Fibroblast of upper back skin (primary cell): ENCODE results near the gene DPYSL4.
A peak's percentile ranks its signal among the peaks of the same experiment; 100 is the strongest.

Experiments
- DNase-seq: peaks from one replicate; pipeline ENCODE4 v3.0.0-alpha.2; 2013

Gene DPYSL4

DNA sequence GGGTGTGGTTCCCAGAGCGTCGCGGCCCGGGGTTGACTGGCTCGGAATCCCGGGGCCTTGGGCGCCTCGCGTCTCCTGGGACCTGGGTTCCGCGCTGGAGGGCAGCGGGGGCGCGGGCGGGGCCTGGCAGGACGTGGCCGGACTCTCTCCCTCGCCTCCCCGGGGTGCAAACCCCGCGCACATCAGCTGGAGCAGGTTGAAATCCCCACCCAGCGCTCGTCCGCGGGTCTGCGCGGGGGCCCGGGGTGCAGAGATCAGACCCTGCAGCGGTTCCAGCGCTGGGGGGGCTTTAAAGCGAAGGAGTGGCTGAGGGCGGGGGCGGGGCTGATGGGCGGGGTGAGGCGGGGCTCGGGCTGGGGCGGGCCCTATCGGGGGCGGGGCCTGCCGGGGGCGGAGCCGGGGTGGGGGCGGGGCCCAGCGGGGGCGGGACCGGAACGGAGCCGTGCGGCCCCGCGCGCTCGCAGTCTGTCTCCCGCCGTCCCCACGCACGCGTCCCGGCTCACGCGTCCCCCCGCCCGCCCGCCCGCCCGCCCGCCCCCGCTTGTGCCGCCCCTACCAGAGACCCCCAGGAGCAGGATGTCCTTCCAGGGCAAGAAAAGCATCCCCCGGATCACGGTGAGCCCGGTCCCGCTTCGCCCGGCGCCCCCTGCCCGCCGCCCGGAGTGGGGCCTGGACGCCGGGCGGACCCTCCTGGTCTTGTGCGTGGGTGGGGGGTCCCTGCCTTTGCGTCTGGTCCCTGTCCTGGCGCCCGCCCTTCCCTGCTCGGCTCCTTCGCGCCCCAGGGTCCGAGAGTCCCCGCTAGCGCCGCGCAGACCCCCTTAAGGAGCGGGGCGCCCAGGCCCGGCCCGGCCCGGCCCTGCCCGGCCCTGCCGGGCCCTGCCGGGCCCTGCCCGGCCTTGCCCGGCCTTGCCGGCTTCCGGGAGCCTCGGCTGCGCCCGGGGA is at the start of gene DPYSL4:
TSS of gene DPYSL4 (plus strand) at position 461 of the 942 bp plus-strand sequence. CDS start at position 577, 116 bp downstream.
- peak; percentile 20 for DNase-seq

DNA sequence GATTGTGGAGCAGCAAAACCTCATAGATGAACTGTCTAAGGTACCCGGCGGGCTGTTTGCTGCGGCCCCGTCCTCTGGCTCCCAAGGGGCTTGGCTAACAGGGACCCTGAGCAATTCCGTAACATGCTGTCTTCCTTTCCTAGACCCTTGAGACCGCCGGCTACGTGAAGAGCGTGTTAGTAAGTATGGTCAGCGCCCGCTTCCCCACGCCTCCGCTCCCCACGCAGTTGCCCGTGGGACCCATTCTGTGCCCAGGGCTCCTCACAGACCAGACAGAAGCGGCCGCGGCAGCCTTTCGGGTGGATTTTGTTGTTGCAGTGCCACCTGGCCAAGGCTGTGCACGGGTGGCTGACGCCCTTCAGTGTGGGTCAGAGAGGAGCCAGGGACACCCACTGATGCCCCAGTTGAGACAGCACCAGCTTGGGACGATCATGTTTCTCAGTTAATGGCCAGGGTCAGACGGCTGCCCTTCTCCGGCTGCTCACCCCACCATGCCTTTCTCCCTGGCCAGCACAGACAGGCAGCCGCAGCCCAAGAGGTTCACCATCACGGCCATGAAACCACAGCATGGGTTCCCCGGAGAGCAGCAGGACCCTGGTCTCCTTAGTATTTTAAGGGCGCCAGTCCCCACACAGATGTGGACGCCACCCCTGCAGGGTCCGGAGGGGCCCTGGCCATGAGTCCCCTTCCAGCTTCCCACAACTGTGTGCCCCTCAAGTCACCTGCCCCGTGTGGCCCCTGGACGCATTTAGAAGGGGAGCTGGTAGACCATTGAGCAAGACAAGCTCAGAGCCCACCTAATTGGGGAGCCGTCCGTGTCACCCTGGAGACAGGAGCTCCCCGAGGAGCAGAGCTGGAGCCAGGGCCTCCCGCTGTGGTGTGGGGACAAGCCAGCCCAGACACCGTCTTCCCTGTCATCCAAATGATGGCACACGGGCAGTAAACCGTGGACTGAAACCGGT is 49.4 kb upstream of the DPYSL4 start:
- DNase-seq: no peak

DNA sequence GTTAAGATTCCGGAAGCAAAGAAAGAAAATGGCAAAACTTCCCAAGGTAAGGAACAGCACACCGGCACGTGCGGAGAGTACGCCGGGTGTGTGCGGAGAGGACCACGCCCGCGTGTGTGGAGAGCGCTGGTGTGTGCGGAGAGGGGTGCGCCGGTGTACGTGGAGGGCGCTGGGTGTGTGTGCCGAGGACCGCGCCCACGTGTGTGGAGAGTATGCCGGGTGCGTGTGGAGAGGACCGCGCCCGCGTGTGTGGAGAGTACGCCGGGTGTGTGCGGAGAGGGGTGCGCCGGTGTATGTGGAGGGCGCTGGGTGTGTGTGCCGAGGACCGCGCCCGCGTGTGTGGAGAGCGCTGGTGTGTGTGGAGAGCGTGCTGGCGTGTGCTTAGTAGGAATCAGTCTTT is 48.6 kb upstream of the DPYSL4 start:
- no peak for DNase-seq

- DNase-seq: no peak
Measured at GRCh38 chr10:132138596-132138995, 48.2 kb upstream of the DPYSL4 start.

DNA sequence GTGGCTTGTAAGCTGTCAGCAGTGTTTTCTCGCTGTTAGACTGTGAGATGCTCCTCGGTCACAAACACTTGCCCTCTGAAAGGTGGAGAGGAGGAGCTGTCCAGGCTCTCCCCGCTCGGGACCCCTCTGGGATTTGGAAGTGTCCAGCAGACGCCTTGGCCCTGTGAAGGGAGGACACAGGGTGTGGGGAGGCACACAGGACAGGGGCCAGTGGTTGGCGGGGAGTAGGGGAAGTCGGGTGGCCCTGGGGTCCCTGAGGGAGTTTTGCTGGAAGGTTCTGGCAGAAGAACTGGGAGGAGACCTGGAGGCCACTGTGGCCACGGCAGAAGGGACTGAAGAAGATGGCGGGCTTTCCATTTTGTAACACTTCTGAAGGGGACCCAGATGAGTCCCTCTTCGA is 47.2 kb upstream of the DPYSL4 start:
- DNase-seq: no peak

- no peak for DNase-seq
Measured at GRCh38 chr10:132140167-132140925, 46.4 kb upstream of the DPYSL4 start.

DNA sequence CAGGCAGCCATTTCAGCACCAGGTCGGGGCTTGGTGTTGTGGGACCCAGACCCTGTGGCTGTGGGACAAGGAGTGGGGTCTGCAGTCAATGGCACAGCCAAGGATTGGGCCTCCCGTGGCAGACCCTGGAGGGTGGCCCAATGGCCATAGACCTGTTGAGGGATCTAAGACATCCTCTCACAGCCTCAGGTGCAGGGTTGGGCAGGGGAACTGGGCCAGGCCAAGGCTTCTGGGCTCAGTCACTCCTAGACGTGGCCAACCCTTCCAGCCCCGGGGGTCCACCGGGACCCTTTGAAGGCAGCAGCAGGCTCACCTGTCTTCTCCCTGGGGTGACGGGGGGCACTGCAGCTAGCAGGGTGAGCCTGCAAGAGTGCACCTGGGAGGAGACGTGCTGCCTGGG is 45.7 kb upstream of the DPYSL4 start:
- DNase-seq: no peak

- no peak for DNase-seq
Measured at GRCh38 chr10:132141526-132142395, 45.0 kb upstream of the DPYSL4 start.

- peak; percentile 10 for DNase-seq
Measured at GRCh38 chr10:132142396-132143161, 44.2 kb upstream of the DPYSL4 start.

GRCh38 chr10:132143162-132143561 is 43.6 kb upstream of the DPYSL4 start:
- no peak for DNase-seq

- DNase-seq: no peak
Measured at GRCh38 chr10:132144086-132144485, 42.7 kb upstream of the DPYSL4 start.

DNA sequence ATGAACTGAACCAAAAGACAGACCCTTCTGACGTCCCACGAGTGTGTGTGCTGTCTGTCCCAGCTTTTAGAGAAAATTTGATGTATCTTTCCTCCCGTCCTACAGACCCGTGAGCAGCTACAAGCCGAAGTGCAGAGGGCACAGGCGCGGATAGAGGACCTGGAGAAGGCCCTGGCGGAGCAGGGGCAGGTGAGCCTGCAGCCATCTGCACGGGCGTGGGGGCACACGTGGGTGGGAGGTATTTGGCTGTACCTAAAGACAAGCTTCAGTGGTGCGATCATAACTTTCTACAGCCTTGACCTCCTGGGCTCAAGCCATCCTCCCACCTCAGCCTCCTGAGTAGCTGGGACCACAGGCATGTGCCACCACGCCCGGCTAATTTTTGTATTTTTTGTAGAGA is 41.7 kb upstream of the DPYSL4 start:
- DNase-seq: no peak

DNA sequence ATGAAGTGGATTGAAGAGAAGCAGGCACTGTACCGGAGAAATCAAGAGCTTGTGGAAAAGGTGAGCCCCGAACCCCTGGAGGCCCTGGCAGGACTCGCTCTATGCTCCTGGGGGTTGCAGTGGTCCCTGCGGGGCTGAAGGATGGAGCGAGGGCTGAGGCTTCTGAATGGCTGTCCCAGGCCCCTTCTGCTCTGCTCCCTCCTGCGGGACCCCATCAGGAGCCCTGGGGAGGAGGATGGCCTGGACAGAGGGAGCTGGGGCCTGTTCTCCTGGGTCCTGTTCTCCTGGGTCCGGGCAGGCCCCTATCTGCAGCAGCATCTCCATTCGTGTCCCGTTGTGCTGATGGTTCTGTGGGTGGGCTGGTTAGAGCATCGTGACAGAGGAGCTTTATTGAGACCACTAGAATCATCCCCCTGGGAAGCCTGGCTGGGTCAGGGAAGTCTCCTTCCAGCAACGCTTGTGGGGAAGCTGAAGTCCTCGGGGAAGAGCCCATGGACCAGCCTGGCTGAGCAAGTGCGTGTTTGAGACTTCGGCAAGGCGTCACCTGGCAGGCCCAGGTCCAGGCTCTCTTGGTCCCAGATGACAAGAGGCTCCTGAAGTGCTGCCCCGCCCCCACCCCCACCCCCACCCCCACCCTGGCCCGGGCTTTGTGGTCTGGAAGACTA is 41.1 kb upstream of the DPYSL4 start:
- DNase-seq: no peak

DNA sequence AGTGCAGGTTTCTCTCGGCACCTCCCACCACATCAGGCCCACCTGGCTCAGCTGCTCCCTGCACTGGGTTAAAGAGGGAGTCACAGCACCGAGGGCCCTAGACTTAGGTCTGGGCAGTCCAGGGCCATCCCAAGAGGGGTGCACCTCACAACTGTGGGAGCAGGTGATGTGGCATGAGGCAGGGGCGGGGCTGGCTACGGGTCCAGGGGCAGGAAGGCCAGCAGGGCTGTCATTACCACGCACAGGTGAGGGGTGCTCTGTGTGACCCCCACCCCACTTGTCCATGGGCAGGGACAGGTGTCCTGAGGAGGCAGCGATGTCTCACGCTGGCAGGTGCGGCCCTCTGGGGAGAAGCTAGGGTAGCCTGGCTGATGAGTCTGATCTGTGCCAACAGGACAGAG is 40.5 kb upstream of the DPYSL4 start:
- no peak for DNase-seq

GRCh38 chr10:132146941-132147915 is 39.5 kb upstream of the DPYSL4 start:
- no peak for DNase-seq

GRCh38 chr10:132148261-132149251 is 38.2 kb upstream of the DPYSL4 start:
- no peak for DNase-seq

- no peak for DNase-seq
Measured at GRCh38 chr10:132149271-132149670, 37.5 kb upstream of the DPYSL4 start.

DNA sequence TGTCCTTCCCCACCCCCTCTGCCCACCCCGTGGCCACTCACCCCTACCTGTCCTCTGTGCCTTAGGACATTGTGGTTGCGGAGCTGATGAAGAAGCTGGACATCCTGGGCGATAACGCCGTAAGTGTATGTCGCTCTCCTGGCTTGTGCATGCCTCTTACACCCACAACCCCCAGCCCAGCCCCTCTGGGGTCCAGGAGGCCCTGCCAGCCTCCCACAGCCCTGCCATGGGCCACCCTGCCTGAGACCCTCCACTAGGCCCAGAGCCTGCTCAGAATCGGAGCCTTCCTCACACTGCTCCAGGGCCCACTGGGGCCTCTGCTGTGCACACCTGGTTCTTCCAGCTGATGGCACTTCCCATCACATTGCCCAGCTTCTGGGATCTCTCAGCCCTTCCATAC is 36.8 kb upstream of the DPYSL4 start:
- DNase-seq: no peak
